HG03095 (cell line): ENCODE data around the gene SGCD.

Experiments used
- ATAC-seq: cut with Tn5 transposase; IDR thresholded peaks from one replicate; pipeline ENCODE4 v1.9.1; 2021; ENCODE audit warnings: moderate library complexity; ENCODE audit not compliant: unreplicated experiment

The SGCD gene

DNA sequence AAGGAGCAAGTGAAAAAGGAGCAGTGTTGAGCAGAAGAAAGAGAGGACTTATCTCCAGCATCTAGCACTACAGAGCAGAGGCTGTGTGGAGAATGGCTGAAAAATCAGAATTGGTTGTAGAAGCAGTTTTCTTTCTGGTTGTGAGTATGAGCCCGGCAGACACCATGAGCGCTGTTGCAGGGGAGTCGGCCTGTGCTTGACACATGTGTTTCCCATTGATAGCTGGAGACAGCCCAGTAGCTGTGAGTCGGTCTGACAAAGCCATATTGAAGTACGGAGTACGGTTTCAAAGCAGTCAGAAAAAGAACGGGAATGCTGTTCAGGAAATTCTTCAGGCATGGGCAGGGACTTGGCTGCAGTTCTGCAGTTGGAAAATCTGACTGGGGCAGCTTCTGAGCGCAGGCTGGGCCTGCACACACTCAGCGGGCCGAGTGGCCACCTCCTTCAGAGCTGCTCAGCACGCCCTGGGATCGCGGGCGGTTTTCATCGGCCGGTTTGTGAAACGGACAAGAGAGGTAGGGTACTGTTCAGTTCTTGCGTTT is at the start of gene SGCD:
Gene SGCD, plus strand, starts transcription at position 447 of the 542 bp plus-strand sequence.
- no peak for ATAC-seq

- no peak for ATAC-seq
Measured at GRCh38 chr5:156277290-156277689, 49.7 kb upstream of the SGCD start.

- no peak for ATAC-seq
Measured at GRCh38 chr5:156295431-156295830, 31.5 kb upstream of the SGCD start.

GRCh38 chr5:156310115-156310514 is 16.8 kb upstream of the SGCD start:
- ATAC-seq = no peak

- ATAC-seq = no peak
Measured at GRCh38 chr5:156312897-156313694, 13.9 kb upstream of the SGCD start.

DNA sequence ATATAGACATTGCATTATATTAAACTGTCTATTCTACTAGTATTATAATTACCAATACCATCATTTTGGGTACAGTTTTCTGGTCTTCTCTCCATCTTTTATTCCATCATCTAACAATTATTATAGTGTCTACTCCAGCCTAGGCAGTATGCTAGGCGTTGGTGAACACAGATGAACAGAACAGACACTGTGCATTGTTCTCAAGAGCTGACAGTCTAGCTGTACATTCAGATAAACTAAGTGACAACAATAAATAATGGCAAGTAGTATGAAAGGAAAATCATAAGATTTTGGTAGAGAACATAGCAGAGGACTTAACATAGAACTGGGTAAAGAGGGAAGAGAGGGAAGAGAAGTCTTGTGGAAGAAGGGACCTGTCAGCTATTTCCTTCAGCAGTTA is 12.5 kb upstream of the SGCD start:
- no peak for ATAC-seq

- ATAC-seq = no peak
Measured at GRCh38 chr5:156322666-156323065, 4.3 kb upstream of the SGCD start.

- ATAC-seq = no peak
Measured at GRCh38 chr5:156327296-156327695, 332 bp downstream of the SGCD start.

- no peak for ATAC-seq
Measured at GRCh38 chr5:156328161-156328560, 1.2 kb downstream of the SGCD start.

- ATAC-seq = no peak
Measured at GRCh38 chr5:156328766-156329165, 1.8 kb downstream of the SGCD start.

DNA sequence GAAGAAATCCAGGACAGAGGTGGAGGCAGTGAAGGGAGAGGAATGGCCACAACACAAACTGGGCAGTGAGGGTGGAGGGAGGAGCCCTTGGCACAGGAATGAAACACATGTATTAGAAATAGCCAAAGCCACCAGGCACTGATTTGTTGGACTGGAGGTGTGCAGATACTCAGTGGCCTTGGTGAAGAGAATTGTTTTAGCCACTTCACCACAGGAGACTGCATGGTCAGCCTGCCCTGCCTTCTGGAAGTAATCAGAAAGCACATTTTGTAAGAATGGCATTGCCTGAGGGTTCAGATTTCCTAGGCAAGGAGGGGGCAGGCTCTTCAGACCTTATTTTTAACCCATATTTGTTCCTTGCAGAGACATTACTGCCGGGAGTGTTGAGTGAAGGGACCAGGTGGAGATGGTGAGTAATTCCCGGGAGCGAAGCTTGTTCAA is 2.2 kb downstream of the SGCD start:
- no peak for ATAC-seq

DNA sequence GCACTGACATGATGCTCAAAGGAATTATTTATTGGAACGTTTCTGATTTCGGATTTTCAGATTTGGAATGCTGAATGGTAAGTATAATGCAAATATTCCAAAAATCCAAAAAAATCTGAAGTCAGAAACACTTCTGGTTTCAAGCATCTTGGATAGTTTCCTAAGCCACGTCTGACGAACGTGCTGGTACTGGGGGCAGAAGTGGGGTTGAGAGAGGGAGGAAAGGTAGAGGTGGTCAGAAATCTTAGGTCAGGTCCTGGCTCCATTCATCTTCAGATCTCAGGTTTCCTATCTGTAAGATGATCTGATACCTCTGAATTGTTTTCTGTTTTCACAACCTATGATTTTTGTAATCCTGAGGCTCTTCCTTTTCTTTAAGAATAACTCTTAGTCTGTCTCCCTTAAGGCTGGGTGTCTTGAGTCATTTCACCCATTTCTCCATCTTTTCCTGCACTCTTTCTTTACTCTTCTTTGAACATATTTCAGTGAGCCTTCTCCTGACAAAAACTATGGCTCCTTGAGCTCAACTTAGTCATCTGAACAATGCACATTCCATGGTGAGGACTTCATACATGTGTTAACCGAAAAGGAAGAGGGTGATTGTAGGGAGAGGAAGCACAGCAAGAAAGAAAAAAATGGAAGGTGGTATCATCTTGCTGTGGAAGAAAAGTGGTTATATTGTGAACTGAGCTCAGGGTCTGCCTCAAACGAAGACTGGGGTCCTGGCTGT is 3.3 kb downstream of the SGCD start:
- ATAC-seq = no peak

GRCh38 chr5:156331181-156331580 is 4.2 kb downstream of the SGCD start:
- ATAC-seq = no peak

DNA sequence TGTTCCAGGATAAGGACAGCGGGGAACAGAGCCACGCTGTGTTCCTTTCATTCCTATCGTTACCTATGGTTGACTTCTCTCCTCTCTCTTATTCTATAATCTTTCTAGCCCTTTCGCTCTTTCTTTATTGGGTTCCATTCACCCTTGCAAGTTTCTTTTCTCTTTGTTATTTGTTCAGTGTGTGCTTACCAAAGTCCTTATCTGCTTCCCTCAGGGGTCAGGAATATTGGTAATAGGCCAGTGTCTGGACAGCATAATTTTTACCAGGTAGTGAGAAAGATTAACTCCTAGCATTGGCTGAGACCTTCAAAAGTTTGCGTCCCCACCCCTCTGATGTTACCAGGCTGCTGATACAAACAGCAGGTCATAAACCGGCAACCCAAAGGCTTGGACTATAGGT is 4.9 kb downstream of the SGCD start:
- no peak for ATAC-seq

DNA sequence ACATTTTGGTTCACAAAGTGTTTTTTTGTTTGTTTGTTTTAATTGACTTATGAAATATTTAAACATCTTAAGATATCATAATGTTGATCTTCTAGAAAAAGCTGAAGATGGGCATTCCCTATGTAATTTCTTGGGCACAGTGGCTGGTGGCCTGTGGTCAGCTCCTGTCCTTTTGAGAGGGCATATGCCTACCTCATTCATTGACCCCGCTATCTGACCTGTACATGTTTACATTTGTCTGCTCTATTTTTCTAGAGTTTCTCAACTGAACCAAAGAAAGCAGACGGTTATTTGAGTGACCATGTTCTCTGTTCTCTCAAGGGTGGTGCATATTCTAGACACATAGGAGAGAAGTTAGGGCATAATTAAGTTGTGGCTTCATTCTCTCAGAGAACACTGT is 5.3 kb downstream of the SGCD start:
- ATAC-seq = no peak

- no peak for ATAC-seq
Measured at GRCh38 chr5:156339139-156339841, 12.3 kb downstream of the SGCD start.

- ATAC-seq = no peak
Measured at GRCh38 chr5:156340893-156341292, 13.9 kb downstream of the SGCD start.

DNA sequence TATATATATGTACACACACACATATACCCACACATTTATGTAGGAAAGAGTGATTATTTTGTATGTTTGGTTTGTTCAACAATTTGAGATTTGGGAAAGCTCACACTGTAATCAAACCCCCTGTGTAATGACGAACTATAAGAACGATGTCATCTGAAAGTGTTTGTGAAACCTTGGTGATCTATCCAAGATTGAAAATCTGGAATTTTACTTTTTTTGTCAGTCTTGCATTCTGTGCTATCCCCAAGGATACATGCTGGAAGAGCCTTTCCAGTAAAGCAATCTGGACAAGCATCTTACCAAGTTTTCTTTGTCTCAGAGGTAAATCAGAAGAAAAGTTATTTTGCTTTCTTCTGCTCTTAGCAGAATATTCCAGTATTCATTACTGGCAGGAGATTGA is 23.3 kb downstream of the SGCD start:
- no peak for ATAC-seq

- ATAC-seq = no peak
Measured at GRCh38 chr5:156351423-156351822, 24.5 kb downstream of the SGCD start.

DNA sequence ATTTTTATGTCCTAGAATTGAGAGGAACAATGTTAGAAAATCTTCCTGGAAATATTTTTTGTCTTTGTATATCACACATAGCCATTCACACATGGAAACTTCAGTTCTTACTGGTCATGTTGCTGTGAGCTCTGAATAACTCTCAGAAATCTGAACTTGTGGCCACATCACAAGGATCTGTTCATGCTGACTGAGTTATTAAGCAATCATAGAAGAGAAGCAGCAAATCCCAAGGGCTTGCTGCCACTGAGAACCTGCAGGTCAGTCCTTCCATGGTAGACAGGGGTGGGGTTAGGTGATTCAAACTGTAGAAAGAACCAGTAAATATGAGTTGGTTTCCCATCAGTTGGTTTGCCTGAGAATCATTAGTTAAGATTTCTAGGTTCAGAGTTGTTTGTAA is 27.6 kb downstream of the SGCD start:
- no peak for ATAC-seq

- no peak for ATAC-seq
Measured at GRCh38 chr5:156356238-156356637, 29.3 kb downstream of the SGCD start.
